Germinal center (tissue), 1 donor: Measurements from ENCODE around the gene FCN1.
A peak's percentile ranks its signal among the peaks of the same experiment; 100 is the strongest.
"Not testable (repeated sequence)": the region's sequence is repeated elsewhere in the genome, so short reads cannot be mapped to it uniquely, and the experiment has no call there.

ENCODE experiments used
- DNase-seq: peaks from one replicate; pipeline ENCODE4 v3.0.0; 2012; ENCODE audit warnings: mixed read lengths, low spot score

The FCN1 gene

DNA sequence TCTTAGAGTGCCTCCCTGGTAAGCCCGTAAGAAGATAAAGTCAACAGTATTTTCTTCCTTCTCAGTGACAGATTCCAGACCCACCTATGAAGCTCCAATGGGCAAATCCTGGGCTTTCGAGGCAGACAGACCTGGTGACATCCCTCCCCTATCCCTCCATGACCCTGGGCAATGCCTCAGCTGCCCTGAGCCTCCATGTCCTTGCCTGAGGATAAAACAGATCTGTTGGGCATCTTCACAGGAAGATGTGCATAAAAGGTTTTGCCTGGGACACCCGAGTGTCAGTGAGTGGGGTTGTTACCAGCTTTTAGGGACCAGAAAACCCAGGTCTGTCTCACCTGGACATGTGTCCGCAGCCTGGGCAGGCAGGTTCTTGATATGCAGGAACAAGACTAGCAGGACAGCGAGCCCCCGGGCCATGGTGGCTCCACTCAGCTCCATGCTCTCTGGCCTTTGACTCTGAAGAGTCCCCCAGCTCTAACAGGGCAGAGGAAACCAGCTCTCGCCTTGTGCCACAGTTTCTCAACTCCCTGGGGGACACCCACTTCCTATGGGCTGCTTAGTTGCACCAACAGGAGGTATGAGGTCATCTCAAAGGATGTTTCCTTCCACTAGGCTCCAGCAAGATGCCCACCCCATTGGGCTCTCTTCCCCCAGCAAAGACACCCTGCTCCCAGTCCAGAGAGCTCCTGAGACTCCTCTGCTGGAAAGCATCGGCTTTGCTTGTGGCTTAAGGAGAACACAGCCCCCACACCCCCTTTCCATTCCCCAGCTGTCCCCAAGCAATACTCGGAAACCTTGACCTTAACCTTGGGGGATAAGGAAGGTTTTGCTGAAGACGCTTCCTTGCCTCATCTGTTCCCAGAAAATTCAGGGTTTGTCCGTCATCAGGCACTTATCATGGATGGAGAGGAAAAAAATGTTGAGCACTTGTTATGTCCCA, at the start of gene FCN1:
Gene FCN1 (minus strand): TSS at position 482 of the 943 bp plus-strand sequence. CDS start 41 bp downstream, at position 441.
- no peak for DNase-seq

DNA sequence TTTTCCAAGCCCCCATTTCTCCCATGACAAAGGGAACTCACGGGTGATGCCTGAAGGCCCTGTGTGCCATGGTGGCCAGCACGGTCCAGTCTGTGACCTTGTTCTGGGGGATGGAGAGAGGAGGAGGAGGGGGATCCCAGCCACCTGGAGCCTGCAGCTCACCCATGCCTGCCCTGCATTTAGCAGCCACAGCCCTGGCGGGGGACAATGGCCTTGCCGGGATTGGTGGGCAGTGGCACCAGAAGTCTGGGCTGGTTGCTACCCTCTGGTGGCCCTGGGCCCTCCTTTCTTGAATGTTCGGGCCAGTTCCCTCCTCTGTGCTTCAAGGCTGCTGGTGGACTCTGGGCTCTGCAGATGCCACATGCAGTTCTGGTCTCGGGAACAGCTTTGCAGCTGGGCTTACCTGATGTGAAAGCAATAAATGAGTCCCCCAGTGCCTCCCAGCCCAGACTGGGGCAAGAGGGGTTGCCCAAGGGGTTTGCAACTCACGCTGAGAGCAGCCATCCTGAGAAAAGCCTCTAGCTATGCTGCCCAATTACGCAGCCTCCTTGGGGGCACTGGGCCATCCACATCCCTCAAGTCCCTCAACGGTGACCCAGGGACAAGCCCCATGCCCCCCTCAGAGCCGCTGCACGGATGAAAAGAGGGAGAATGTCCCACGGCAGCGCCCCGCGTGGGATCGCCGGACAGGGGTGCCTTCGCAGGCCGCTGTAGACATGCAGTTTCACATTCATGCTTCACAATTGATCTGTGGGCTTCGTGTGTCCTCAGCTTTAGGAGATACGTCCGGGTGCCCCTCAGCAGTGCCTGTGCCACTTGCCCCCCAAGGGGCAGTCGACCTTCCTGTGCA, 49.2 kb upstream of the FCN1 start:
- no peak for DNase-seq

DNA sequence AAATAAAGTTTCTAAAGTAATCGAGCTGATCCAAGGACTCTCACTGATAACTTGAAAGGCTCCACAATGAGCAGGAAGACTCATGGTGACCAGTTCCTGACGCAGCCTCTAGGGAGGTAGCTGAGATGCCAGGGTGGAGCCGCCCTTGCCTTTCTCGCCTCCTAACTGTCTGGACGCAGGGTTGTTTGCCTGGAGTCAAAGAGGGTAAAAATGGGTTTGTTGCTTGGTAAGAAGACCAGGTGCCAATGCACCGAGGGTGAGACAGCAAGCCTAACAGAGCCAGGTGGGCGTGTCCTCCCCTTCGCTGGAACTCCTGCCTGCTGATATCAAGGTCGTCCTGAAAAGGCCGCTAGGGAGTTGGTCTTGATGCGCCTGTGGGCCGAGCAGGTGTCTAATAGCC, 48.6 kb upstream of the FCN1 start:
- no peak for DNase-seq

DNA sequence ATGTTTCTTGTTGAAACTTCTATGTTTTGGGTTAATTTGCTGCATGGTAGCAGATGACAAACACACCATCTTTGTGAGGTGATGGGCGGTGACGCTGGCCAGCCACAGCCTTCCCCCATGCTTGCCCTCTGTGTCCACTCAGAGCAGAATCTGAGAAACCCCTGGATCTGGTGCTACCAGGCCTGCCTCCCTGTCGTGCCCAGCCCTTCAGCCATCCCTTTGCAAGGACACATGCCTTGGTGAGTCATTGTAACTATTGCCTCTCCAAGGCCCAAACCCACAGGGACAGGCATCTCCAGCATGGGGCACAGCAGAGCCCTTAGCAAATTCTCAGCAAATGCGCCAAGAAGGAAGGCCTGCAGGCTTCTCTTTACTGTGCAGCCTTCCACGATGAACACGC, 48.1 kb upstream of the FCN1 start:
- DNase-seq = no peak

DNA sequence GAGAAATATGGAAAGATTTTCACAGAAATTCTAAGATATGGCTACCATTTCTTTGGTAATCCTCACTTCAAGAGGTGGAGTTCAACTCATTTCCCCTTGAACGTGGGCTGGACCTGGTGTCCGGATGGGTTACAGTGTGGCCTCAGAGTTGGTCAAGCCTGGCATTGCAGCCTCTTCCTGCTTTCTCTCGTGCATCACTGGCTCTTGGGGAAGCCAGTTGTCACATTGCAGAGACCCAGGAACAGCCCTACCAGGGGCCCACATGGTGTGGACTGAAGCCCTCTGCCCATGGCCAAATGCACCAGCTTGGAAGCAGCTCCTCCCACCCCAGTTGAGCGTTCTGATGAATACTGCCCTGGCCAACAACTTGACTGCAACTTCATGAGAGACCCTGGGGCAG, 47.7 kb upstream of the FCN1 start:
- no peak for DNase-seq

DNA sequence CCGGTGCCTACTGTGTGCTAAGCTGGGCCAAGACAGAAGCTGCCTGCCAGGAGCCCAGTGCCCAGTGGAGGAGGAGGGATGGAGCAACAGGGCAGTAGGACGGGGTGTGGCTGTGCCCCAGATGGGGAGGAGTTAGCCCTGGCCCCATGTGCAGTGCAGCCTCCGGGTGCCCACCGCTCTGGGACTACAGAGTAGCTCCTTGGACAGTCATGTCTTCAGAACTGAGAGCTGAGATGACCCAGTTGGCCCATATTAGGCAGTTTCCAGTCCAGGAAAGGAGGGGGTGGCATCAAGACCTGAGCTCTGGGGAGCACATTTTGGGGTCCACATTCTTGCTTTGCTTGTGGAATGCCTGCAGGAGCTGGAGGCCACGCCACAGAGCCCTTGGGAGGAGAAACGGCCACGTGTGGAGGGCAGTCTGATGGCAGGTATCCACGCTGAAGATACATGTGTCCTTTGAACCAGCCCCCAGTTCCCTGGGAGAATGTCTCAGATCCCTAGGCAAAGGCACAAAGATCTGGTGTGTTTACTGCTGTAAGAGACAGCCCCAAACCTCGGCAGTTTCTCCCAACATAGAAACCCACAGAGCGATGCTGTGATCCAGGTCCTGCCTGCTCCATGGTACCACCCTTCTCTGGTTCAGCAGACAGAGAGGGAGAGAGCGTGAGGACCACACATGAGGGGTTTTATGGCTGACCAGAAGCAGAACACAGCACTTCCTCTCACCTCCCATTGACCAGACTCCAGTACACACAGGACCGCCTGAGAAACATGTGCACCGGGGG, 46.8 kb upstream of the FCN1 start:
- DNase-seq = no peak

DNA sequence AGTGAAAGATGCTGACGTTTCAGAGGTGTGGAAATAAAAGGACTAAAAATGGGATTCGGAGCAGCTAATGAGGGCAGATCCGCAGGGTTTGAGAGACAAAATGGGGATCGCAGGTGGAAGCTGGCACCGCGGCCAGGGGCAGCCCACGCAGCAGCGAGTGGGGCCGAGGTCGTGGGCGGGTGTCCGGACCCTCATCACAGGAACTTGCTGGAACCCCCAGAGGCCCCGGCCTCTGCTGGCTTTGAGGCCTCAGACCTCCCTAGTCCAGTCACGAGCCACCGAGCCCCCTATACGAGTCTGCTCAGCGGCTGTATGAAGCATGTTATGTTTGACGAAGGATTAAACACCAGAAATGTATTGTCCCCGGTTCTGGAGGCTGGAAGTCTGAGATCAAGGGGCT, 45.8 kb upstream of the FCN1 start:
- no peak for DNase-seq

DNA sequence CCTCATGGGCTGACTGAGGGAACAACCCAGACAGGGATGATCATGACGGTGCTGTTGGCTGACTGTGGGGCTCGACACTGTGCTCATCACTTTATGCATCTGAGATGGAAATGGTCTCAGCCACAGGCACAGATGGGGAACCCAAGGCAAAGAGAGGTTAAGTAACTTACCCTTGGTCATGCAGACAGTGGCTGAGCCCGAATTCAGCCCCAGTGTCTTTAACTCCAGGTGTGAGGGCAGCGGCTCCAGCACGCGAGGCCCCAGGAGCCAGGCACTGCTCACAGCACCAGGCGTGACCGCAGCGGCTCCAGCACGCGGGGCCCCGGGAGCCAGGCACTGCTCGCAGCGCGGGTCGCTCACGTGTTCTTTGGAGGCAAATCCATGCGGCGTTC, 45.3 kb upstream of the FCN1 start:
- no peak for DNase-seq

DNA sequence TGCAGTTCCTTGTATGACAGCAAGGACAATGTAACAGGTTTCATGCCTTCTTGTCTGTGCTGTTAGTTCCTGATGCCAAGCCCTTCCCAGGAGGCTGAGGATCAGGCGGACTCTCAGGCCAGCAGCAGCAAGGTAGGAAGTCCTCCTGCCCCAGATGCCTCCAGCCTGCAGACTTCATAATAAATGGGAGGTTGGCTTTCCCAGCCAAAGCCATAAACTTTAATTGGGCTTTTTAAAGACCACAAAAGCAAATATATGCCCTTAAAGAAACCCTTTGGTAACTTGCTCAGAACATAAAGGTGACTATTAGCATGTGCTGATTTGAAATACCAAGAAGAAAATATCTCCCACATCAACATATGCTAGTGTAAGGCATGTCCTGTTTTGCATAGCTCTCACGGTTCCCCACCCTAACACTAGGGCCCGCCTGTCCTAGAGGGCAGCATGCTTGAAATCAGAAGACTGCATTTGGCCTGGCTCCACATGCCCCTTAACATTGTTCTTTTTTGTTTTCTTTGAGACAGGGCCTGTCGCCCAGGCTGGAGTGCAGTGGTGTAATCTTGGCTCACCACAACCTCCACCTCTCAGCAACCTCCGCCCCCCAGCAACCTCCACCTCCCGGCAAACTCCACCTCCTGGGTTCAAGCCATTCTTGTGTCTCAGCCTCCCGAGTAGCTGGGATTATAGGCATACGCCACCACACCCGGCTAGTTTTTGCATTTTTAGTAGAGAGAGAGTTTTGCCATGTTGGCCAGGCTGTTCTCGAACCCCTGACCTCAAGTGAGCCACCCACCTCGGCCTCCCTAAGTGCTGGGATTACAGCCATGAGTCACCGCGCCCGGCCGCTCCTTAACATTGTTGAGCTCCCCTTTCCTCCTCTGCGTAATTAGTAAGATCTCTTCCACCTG, 44.6 kb upstream of the FCN1 start:
- DNase-seq = peak; percentile 38

DNA sequence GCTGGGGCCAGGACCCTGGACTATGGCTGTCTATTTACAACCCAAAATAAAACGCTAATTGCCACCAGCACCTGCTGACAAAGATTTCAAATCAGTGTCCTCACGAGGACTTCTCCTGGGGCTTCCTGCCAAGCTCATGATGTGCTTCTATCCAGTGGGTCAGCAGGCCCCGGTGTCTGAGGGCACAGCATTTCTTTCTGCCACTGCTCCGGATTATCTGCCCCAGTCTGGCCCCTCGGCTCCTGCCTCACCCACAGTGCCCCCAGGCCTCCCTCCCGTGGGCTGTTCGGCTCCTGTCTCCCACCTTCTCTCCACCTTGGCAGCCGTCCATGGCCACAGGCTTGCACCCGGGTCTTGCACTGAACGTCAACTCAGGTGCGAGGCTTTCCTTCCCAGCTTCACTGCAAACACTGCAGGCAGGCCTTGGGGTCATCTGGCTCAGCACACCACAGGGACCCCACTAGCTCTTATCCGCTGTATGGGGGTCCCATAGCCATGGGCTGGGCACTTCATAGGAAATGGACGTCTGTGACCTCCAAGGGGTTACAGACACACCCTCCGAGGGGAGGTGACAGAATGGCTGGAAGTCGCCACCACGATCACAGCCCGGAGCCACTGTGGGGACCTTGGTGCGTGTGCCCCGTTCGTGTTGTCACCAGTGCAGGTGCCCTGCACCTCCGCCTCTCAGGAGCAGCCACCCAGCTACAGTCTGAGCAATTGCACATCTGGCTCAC, 43.8 kb upstream of the FCN1 start:
- DNase-seq = no peak

DNA sequence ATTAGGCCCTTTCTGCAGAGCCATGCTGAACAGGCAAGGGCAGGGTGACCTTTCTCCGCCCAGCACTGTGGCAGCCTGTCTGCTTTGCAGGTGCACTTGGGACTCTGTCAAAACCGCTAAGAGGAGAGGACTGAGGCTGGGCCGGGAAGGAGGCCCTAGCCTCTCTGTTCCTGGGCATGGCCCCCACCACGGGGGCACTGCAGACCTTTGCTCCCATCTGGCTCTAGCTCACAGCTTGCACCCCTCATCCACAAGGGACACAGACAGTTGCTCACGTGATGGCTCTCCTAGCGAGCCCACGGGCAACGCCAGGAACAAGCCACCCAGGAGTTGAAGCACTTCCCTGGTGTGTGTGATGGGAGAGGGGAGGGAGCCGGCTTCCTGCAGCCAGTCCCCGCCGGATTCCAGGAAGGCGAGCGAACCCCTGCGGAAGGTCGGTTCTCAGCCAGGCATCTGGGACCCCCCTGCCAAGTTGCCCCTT, 43.0 kb upstream of the FCN1 start:
- DNase-seq = no peak

DNA sequence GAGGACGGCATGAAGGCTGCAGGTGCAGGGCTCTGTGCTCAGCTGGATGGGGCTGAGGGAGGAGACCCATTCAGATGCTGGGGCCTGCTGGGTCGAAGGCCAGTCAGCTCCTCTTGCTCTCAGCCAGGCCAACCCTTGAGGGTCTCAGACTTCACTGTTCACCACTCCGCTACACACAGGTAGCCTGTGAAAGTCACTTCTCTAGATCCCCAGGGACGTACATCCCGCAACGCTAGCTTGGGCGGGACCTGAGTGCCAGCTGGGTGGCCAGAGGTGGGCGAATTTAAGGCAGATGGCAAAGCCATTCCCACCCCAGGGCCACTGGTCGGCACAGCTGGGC, 42.2 kb upstream of the FCN1 start:
- no peak for DNase-seq

DNA sequence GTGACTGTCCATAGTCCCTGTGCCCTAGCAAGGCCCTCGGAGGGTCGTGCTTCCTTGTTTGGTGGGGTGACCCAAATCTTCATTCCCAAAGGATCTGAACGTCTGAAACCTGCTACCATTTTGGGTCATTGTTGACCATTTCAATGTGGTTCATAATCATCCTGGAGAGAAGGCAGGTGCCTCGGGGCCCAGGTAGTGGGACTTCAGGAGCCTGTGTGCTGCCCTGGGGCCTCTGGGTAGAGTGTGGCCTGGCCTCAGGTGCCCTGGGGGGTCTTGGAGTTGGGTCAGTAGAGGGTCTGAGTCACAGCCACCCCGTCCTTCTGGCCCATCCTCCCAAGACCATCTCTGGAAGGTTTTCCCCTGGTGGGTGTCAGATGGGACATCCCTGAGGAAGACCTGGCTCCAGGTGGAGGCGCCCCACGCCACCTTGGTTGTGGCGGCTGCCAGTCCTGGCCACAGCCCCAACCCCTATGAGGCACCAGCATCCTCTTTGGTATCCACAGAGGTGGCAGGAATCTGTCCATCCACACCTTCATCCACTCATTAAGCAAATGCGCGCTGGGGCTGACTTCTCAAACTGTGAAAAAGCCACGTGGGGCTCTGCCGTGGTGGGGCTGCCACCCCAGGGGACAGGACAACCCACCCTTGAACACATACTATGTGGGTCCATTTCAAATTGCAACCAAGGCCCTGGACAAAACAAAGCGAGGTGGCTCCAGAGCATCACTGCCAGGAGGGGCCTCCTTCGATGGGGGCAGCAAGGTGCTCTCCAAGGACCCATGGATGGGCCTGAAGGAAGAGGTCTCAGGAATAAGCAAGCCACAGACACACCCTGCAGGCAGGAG, 41.6 kb upstream of the FCN1 start:
- no peak for DNase-seq

DNA sequence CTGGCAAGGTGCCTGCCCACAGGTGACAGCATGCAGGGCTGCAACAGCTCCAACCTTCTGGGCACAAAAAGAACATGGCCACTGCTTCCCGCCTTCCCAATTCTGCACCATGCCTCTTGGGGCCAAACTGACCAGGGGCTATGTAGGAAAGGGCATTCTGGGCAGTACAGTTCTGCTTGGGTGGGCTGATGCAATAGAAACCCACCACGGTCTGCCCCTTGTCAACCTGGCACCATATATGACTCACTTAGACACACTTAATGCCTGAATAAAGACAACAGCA, 40.2 kb upstream of the FCN1 start:
- DNase-seq = no peak

DNA sequence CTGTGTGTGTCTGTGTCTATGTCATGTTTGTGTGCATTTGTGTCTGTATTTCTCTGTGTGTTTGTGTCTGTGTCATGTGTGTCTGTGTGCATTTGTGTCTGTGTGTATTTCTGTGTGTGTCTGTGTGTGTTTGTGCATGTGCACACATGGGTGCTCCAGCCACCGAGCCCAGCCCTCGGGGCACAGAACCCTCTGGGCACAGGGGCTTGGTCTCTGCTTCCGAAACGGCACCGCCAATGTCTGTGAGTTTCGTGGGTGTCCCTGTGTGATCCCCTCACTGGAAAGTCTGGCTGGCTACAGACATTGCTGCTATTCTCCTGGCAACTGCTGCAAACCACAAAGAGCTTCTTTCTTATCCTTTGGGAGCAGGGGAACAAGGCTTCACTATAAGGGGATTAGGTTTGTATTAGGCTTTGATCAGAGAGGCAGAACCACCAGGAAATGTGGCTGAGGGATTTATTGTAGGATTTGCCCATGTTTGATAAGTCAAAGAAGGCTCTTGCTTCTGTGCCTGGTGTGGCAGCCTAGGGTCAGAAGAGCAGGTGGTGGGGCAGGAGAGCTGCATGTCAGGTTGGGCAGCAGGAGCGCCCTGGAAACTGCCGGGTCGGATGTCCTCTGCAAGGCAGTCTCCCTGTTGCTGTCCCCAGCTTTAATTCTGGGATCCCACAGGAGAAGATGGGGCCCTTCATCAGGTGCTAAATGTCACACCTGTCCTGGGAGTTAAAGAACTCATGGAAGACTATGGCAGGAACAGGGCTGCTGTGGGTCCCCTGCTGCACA, 39.6 kb upstream of the FCN1 start:
- DNase-seq = no peak

DNA sequence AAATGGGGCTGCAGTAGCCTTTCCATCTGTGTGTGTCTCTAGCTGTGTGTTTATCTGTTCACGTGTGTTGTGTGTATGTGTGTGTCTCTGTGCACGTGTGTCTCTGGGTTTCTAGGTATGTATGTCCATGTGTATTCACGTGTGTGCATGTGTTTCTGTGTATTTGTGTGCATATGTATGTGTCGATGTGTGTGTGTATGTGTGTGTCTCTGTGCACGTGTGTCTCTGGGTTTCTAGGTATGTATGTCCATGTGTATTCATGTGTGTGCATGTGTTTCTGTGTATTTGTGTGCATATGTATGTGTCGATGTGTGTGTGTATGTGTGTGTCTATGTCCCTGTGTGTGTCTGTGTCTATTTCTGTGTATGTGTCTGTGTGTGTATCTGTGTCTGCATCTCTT, 38.7 kb upstream of the FCN1 start:
- not testable (repeated sequence) for DNase-seq

DNA sequence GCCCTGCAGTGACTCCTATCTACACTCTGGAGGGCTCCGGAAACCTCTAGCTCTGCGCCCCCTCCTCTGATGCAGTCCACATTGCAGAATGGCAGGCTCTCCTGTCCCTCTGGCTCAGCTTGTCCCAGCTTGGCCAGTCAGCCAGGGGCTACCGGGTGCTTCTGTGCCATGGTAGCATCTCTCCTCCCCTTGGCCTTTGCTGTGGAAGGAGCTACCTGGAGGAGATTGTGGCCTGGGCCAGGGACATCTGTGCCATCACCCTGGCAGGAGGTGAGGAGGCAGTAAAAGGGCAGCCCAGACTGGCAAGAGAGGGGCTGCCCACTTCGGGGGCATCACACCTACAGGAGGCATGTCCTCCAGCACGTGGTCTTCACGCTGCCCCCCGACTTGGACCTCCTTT, 38.1 kb upstream of the FCN1 start:
- DNase-seq = no peak

DNA sequence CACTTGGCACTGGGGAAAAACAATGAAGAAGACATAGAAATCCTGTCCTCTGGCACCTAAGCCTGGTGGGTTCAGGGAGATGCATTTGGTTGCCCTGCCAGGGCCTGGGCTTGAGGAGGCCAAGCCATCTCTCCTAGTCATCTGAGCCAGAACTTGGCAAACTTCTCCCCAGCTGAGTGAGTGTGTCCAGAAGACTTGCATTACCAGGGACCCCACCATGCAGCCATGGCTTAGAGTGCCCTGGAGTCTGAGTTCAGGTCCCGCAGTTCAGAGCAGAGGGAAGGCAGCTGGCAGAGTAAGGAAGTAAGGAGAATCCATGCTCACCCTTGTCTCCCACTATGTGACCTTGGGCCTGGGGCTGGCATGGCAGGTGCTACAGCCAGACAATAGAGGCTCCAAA, 37.4 kb upstream of the FCN1 start:
- no peak for DNase-seq

DNA sequence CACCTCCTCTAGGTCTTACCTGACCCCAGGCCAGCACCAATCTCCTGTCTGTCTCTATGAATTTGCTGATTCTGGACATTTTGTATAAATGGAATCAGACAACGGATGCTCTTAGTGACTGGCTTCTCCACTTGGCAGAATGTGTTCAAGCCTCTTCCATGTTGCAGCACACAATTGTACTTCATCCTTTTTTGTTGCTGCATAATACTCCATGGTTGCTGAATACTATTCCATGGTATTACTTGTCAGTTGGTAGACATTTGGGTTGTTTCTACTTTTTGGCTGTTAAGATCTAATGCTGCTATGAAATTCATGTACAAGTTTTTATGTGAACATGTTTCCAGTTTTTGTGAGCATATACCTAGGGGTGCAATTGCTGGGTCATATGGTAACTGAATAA, 34.3 kb upstream of the FCN1 start:
- DNase-seq = no peak
